HEK293 (cell line): ENCODE data around the gene SCNN1A.

ENCODE experiments used
- CTCF ChIA-PET: fragments of 350-600 bp; formaldehyde crosslinking; extraction: SDS; loops from one replicate; lab custom pipeline; 2021; ENCODE audit warnings: antibody characterized with exemption; lab: Yijun Ruan, JAX
- POLR2A ChIA-PET: fragments of 300-600 bp; formaldehyde crosslinking; extraction: SDS; loops from one replicate; lab custom pipeline; 2020; ENCODE audit warnings: antibody characterized with exemption, inconsistent platforms; lab: Yijun Ruan, JAX
- H3K27ac ChIP-seq: fragments of 200-500 bp; sonication (Bioruptor generic); 2 replicates; pipeline ENCODE4 v1.5.1; 2014; ENCODE audit warnings: low read depth, low read length, control low read depth, inconsistent platforms; ENCODE audit errors: extremely low read depth
- H3K36me3 ChIP-seq, 2 experiments: fragments of 200-500 bp in 1 of 2; sonication (Bioruptor generic) in 1 of 2; 1 replicate in 1 of 2; 2 replicates in 1 of 2; pipeline ENCODE4 v1.5.1; 2014 to 2017; ENCODE audit warnings: inconsistent platforms in 2 of 2, low read length in 2 of 2; ENCODE audit not compliant: control insufficient read depth in 2 of 2, insufficient read depth in 1 of 2
- H3K4me1 ChIP-seq: fragments of 200-500 bp; sonication (Bioruptor generic); 2 replicates; pipeline ENCODE4 v1.5.1; 2014; ENCODE audit warnings: mild to moderate bottlenecking, low read length, inconsistent platforms; ENCODE audit not compliant: control insufficient read depth, insufficient read depth
- H3K4me3 ChIP-seq: 2 replicates; pipeline ENCODE4 v1.5.1; 2011; ENCODE audit warnings: low read depth, mild to moderate bottlenecking, control low read depth, low read length, moderate library complexity
- H3K9me3 ChIP-seq: fragments of 200-500 bp; sonication (Bioruptor generic); 2 replicates; pipeline ENCODE4 v1.5.1; 2014; ENCODE audit warnings: low read depth, low read length, inconsistent platforms; ENCODE audit not compliant: control insufficient read depth, insufficient read depth
- ELK4 ChIP-seq: IDR thresholded peaks from 2 replicates; pipeline ENCODE4 v1.6.1; 2011; ENCODE audit warnings: mild to moderate bottlenecking, low read depth, low read length, borderline replicate concordance
- GLI4 ChIP-seq: fragments of 450-650 bp; formaldehyde crosslinking; IDR thresholded peaks from 2 replicates; pipeline ENCODE4 v1.5.1; 2016; ENCODE audit warnings: missing biosample characterization, missing genetic modification characterization
- HOXC10 ChIP-seq: sonication (generic); formaldehyde crosslinking; IDR thresholded peaks from 2 replicates; pipeline ENCODE4 v1.8.1; 2023; ENCODE audit warnings: mild to moderate bottlenecking, missing genetic modification reagents
- IKZF3 ChIP-seq: fragments of 450-650 bp; IDR thresholded peaks from 2 replicates; pipeline ENCODE4 v1.5.0; 2018; ENCODE audit warnings: missing biosample characterization, mild to moderate bottlenecking, missing genetic modification characterization, moderate library complexity
- MEIS1 ChIP-seq: sonication (generic); formaldehyde crosslinking; IDR thresholded peaks from 2 replicates; pipeline ENCODE4 v1.8.1; 2022; ENCODE audit warnings: missing genetic modification reagents, mild to moderate bottlenecking, borderline replicate concordance
- PRDM10 ChIP-seq: fragments of 450-650 bp; formaldehyde crosslinking; IDR thresholded peaks from 2 replicates; pipeline ENCODE4 v1.5.1; 2016; ENCODE audit warnings: missing biosample characterization, missing genetic modification characterization
- REPIN1 ChIP-seq: fragments of 450-650 bp; formaldehyde crosslinking; IDR thresholded peaks from 2 replicates; pipeline ENCODE4 v1.5.1; 2017; ENCODE audit warnings: missing biosample characterization, missing genetic modification characterization, low read depth
- SP7 ChIP-seq: fragments of 450-650 bp; formaldehyde crosslinking; IDR thresholded peaks from 2 replicates; pipeline ENCODE4 v1.5.1; 2016; ENCODE audit warnings: missing biosample characterization, missing genetic modification characterization
- TCF7L2 ChIP-seq: IDR thresholded peaks from 2 replicates; pipeline ENCODE4 v1.6.1; 2011; ENCODE audit warnings: low read depth, mild to moderate bottlenecking, inconsistent platforms, low read length, moderate library complexity, borderline replicate concordance
- ZBTB44 ChIP-seq: fragments of 450-650 bp; IDR thresholded peaks from 2 replicates; pipeline ENCODE4 v1.5.1; 2018; ENCODE audit warnings: missing biosample characterization, mild to moderate bottlenecking, missing genetic modification characterization
- ZIC2 ChIP-seq: fragments of 450-650 bp; formaldehyde crosslinking; IDR thresholded peaks from 2 replicates; pipeline ENCODE4 v1.5.1; 2016; ENCODE audit warnings: missing biosample characterization, missing genetic modification characterization
- ZNF10 ChIP-seq: fragments of 450-650 bp; formaldehyde crosslinking; IDR thresholded peaks from 2 replicates; pipeline ENCODE4 v1.5.1; 2017; ENCODE audit warnings: missing biosample characterization, missing genetic modification characterization
- ZNF132 ChIP-seq: fragments of 450-650 bp; formaldehyde crosslinking; IDR thresholded peaks from 2 replicates; pipeline ENCODE4 v1.5.1; 2017; ENCODE audit warnings: missing biosample characterization, missing genetic modification characterization, borderline replicate concordance
- ZNF555 ChIP-seq: fragments of 450-650 bp; formaldehyde crosslinking; conservative IDR thresholded peaks from 2 replicates; pipeline ENCODE4 v1.5.1; 2017; ENCODE audit warnings: missing biosample characterization, mild to moderate bottlenecking, missing genetic modification characterization, inconsistent platforms
- ZNF623 ChIP-seq: fragments of 450-650 bp; formaldehyde crosslinking; IDR thresholded peaks from 2 replicates; pipeline ENCODE4 v1.5.1; 2016; ENCODE audit warnings: missing biosample characterization, missing genetic modification characterization
- ZNF629 ChIP-seq: fragments of 450-650 bp; formaldehyde crosslinking; IDR thresholded peaks from 2 replicates; pipeline ENCODE4 v1.5.1; 2017; ENCODE audit warnings: missing biosample characterization, missing genetic modification characterization
- ZNF837 ChIP-seq: fragments of 450-650 bp; formaldehyde crosslinking; IDR thresholded peaks from 2 replicates; pipeline ENCODE4 v1.5.1; 2016; ENCODE audit warnings: missing biosample characterization, missing genetic modification characterization

Gene SCNN1A

DNA sequence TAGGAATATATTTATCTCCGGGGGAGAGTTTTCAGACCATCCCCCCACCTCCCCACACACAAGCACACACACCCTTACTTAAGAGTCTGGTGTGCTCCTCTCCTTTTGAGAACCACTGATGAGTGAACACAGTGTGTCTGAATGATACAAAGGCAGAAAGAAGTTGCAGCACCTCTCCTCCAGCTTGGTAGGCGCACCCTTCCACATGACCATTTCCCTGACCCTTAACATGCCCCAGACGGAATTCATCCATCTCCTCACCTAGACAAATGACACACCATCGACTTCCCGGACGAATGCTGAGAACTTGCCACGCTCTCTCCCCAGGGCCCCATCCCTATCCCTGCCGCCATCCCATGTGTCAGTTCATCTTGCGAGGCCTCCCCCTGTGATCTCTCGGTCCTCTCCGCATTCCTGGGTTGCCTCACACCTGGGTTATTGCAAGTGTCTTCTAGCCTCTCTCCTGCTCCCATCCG lies 37.4 kb downstream of the SCNN1A start:
- Histone ChIP-seq H3K36me3 (peaks cover 3 to 29% of the 10 kb centered on the region in 2 experiments; a peak in 2 of 3 replicates), H3K4me3 (no peak overlapping the region), H3K9me3 (no peaks in the 10 kb centered on the region), H3K27ac (peak overlapping the region; percentile 90; the same call in 1 of the 2 replicates)
- CTCF ChIA-PET: interaction anchor here (1.2 to 1.5 kb wide), 3 partner anchors 15 to 115 kb away, joined by 3 to 4 read pairs (median 3); no protein-coding TSS in a partner anchor
- TF ChIP-seq PRDM10 (tag by site-specific recombination): no peak
- TF ChIP-seq ZIC2: peak; percentile 66
- TF ChIP-seq, all 188 proteins: peak for 1
- POLR2A ChIA-PET: interaction anchor here (2.2 to 4.6 kb wide), 4 partner anchors 33 to 197 kb away, joined by 8 to 37 read pairs (median 26); partner anchors contain the start of genes GAPDH and VAMP1
- H3K4me1 ChIP-seq: peaks cover 29% of the 10 kb centered on the region

DNA sequence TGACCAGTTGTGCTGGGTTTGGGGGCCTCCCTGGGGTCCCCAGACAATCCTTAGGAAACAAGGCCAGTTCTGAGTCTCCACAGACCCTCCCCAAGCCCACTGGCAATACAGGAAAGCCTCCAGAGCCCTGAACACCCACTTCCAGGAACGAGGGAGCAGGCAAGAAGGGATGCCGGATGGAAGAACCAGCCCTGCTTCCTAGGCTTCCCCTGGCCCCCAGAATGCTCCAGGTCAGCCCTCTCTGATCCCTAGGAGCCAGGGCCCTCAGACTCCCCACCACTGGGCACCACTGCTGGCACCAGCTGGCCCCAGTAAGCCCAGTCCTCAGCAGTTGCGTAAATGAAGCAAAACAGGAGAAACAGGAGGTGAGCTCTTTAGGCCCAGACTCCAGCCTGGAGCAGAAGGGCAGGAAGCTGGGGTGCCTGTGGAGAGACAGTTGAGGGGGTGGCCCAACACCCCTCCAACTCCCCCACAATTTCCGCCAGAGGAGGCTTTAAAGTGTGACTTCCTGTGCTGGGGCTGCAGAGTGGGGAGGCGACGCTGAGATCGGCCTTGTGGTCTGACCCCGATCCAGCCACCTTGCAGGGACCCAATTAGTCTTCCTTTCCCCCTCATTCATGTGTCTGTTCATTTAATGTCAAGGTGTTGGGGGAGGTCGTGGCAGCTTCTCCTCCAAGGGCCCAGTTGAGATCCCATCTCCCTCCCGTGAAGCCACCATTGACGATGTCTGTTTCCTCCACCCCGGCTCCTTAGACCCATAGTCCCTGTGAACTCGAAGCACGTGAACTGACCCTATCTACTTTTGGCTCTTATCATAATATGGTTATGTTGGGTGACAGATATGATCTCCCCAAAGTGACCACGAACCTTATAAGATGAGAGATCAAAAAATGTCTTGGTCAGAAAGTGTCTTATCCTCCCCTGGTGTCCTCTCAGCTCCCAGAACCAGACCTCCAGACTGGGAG lies 38.2 kb downstream of the SCNN1A start:
- no peak overlapping the region; the same call in 1 of the 2 replicates for H3K4me3 ChIP-seq
- CTCF ChIA-PET: interaction anchor here (0.5 to 3.0 kb wide), 15 partner anchors 10 to 776 kb away, joined by 3 to 23 read pairs (median 4); partner anchors contain the start of gene SCNN1A
- TF ChIP-seq ZNF10 (peak; percentile 78), ZNF555 (tag by site-specific recombination) (no peak)
- TF ChIP-seq, all 188 proteins: peak for 1
- Histone ChIP-seq H3K36me3 (peaks cover 6 to 38% of the 10 kb centered on the region in 2 experiments), H3K27ac (peak overlapping the region; percentile 90), H3K9me3 (no peaks in the 10 kb centered on the region), H3K4me1 (peaks cover 28% of the 10 kb centered on the region)
- POLR2A ChIA-PET: interaction anchor here (0.6 to 4.6 kb wide), 16 partner anchors 8 to 352 kb away, joined by 3 to 37 read pairs (median 5); partner anchors contain the start of genes GAPDH, MRPL51, VAMP1 and ZNF384

DNA sequence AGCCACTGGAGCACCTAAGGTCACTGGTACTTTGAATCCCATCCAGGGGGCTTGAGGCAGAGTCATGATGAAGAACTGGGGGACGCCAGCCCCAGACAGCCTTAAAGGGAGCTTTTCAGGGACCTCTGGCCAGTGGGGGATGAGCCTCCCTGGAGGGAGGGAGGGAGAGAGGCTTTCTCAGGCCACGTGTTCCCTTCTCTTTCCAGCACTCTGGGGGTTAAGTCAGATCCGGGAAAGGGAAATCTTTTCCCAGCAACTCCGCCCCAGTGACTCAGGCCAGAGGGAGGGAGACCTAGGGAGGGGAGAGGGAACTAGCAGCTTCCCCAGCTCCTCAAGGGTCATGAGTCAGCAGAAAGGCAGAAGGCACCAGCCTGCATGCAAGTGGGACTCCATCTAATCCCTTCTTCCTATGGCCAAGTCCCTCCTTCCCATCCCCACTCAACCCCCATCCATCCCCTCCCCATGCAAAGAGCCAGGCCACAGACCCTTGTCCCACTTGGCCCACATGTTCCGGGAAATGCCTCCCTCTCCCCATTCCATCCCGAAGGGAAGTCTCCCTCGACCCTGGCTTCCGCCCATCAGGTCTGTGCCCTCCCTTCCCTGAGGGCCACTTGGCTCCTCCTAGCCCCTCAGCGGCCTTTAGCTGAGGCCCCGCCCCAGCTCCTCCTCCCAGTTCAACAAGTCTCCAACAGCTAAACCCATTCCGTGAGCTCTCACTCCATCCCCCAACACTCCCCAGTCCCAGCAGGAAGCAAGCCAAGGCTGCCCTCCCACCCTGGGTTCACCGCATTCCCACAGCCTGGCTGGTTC lies 39.1 kb downstream of the SCNN1A start:
- Histone ChIP-seq H3K27ac (peak overlapping the region; percentile 90), H3K4me1 (peaks cover 27% of the 10 kb centered on the region), H3K4me3 (peak overlapping the region; percentile 28), H3K9me3 (no peaks in the 10 kb centered on the region), H3K36me3 (peaks cover 15 to 47% of the 10 kb centered on the region in 2 experiments)
- POLR2A ChIA-PET: interaction anchor here (0.6 to 4.6 kb wide), 17 partner anchors 9 to 353 kb away, joined by 3 to 37 read pairs (median 5); partner anchors contain the start of genes GAPDH, MRPL51, VAMP1 and ZNF384
- CTCF ChIA-PET: interaction anchor here (0.5 to 3.0 kb wide), 18 partner anchors 9 to 777 kb away, joined by 3 to 28 read pairs (median 4); partner anchors contain the start of gene SCNN1A
- no peak for TF ChIP-seq ZNF132 (tag by site-specific recombination)
- no peak for TF ChIP-seq ELK4
- TF ChIP-seq MEIS1 (CRISPR knock-in tag): no peak
- no peak for TF ChIP-seq REPIN1
- no peak for TF ChIP-seq ZNF555 (tag by site-specific recombination)
- no peak for TF ChIP-seq GLI4 (tag by site-specific recombination)
- peak; percentile 86 for TF ChIP-seq ZNF629 (tag by site-specific recombination)
- 0 out of 2 replicates have a peak, but pooled peaks have one; percentile 50 for TF ChIP-seq ZBTB44 (tag by site-specific recombination)
- TF ChIP-seq HOXC10: no peak
- TF ChIP-seq ZIC2: peak; percentile 91
- no peak for TF ChIP-seq TCF7L2
- no peak for TF ChIP-seq ZNF837 (tag by site-specific recombination)
- peak; percentile 94 for TF ChIP-seq SP7
- TF ChIP-seq ZNF623 (tag by site-specific recombination): 0 out of 2 replicates have a peak, but pooled peaks have one; percentile 5
- peak; percentile 89 for TF ChIP-seq IKZF3
